Activated B cell treated with CpG ODN at 0.5 μM for 24 hours (primary cell): Measurements from ENCODE around the gene TF. TPM values are rescaled to one million over a fixed set of nuclear protein-coding genes. Genes with fewer than 3 reads are reported as not detected.

Experiments
- ATAC-seq: fragments of 200-7000 bp; cut with Tn5 transposase; one replicate; pipeline ENCODE4 v1.10.0; 2021; ENCODE audit warnings: low read depth, mild to moderate bottlenecking, moderate library complexity
- CTCF ChIA-PET: fragments of 350-600 bp; sonication (Branson Sonifier 250); formaldehyde crosslinking; loops from one replicate; lab custom pipeline; 2021; ENCODE audit warnings: antibody characterized with exemption; lab: Charles Lee
- POLR2A ChIA-PET: fragments of 350-600 bp; sonication (Branson Sonifier 250); formaldehyde crosslinking; loops from one replicate; lab custom pipeline; 2021; ENCODE audit warnings: antibody characterized with exemption; lab: Charles Lee
- DNase-seq: peaks from one replicate; pipeline ENCODE4 v3.0.0; 2022
- H3K27ac Mint-ChIP-seq: one replicate; pipeline ENCODE4 v1.8.0; 2020; ENCODE audit warnings: mixed read lengths
- H3K27me3 Mint-ChIP-seq: one replicate; pipeline ENCODE4 v1.8.0; 2021; ENCODE audit warnings: mixed read lengths
- H3K36me3 Mint-ChIP-seq: one replicate; pipeline ENCODE4 v1.8.0; 2021; ENCODE audit warnings: low read depth, mixed read lengths
- H3K4me1 Mint-ChIP-seq: one replicate; pipeline ENCODE4 v1.8.0; 2021; ENCODE audit warnings: mixed read lengths
- H3K4me3 Mint-ChIP-seq: one replicate; pipeline ENCODE4 v1.8.0; 2020; ENCODE audit warnings: mild to moderate bottlenecking, mixed read lengths
- H3K9me3 Mint-ChIP-seq: one replicate; pipeline ENCODE4 v1.8.0; 2020; ENCODE audit warnings: mixed read lengths
- intact Hi-C: fragments of 100-400 bp; cut with micrococcal nuclease; formaldehyde crosslinking; loops from one replicate; pipeline ENCODE4 v1.15.1; 2024
- total RNA-seq: library from RNA; stranded (reverse); gene quantifications from 2 replicates; pipeline ENCODE4 v1.2.3, GENCODE V29; 2022
- TF ChIP-seq, protein P1 (sequence below): fragments of 200-600 bp; IDR thresholded peaks from one replicate; pipeline ENCODE4 v1.8.0; 2022; ENCODE audit warnings: antibody characterized with exemption, mild to moderate bottlenecking

TF gene
- total RNA-seq, 1 donor from 2014 or later, result 0.29 TPM

DNA sequence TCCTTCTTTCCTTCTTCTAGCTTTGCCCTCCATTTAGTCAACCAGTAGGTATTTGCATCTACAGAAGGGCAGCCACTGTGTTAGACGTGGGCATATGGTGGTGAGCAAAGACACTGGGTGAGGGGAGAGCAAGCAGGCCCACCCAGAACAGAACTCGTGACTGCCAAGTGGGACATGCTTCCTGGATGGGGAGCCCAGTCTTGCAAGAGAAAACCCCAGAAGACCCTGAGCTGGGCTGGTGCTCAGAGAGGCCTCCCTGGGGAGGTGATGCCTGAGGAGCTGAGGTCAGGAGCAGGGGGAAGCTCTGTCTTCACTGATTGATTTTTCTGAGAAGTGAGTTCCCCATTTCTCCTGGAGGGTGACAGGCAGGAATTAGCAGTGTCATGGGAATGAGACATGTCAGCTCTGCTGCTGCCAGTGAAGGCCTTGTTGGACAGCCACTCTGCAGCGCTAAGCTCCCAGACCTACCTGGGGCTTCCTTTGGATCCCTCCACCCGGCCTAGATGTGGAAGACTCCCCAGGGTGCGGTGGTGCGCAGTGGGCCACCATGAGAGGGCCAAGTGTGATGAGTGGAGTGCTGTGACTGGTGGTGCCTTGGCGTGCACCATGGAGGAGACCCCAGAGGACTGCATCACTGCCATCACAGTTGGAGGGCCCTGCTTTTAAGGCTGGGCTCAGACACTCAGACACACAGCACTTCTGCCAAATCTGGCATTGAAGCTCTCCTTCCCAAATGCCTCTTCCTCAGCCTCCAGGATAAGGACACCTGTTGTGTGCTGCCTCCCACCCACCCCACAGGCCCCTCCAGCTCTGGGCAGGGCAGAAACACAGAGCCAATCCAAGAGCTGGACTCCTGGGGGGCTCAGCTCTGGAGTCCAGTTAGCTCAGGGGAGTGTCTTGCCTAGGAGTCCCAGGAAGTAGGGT lies 44.5 kb upstream of the TF start:
- Mint-ChIP-seq H3K27ac (no peak overlapping the region), H3K36me3 (no peaks in the 10 kb centered on the region), H3K27me3 (peaks cover 24% of the 10 kb centered on the region), H3K4me1 (no peaks in the 10 kb centered on the region), H3K9me3 (peaks cover 2% of the 10 kb centered on the region), H3K4me3 (no peak overlapping the region)
- ChIA-PET CTCF (no interaction called here), POLR2A (no interaction called here)
- TF ChIP-seq, protein P1, sequence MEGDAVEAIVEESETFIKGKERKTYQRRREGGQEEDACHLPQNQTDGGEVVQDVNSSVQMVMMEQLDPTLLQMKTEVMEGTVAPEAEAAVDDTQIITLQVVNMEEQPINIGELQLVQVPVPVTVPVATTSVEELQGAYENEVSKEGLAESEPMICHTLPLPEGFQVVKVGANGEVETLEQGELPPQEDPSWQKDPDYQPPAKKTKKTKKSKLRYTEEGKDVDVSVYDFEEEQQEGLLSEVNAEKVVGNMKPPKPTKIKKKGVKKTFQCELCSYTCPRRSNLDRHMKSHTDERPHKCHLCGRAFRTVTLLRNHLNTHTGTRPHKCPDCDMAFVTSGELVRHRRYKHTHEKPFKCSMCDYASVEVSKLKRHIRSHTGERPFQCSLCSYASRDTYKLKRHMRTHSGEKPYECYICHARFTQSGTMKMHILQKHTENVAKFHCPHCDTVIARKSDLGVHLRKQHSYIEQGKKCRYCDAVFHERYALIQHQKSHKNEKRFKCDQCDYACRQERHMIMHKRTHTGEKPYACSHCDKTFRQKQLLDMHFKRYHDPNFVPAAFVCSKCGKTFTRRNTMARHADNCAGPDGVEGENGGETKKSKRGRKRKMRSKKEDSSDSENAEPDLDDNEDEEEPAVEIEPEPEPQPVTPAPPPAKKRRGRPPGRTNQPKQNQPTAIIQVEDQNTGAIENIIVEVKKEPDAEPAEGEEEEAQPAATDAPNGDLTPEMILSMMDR, result no peak
- intact Hi-C loops, result no loop called here
- DNase-seq (no peak), ATAC-seq (no peak)

DNA sequence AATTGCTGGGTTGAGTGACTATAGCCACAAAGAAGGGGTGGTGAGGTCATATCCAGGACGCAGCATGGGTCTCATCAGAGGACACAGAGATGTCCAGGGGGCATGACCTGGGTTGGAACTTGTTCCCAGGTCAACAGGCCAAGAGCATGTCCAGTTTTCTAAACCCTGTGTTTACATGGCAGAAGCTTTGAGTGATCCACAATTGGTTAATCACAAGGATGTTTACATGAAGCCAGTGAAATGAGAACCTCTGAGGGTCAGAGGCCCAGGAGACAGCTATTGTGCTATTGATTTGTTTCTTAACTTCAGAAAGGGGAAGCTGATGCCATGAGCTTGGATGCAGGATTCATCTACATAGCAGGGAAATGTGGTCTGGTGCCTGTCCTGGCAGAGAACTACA lies 42.3 kb upstream of the TF start:
- POLR2A ChIA-PET, result no interaction called here
- Mint-ChIP-seq H3K4me1 (no peaks in the 10 kb centered on the region), H3K27me3 (peaks cover 28% of the 10 kb centered on the region), H3K27ac (no peak overlapping the region), H3K9me3 (no peaks in the 10 kb centered on the region), H3K4me3 (no peak overlapping the region), H3K36me3 (no peaks in the 10 kb centered on the region)
- intact Hi-C loops, result no loop called here
- TF ChIP-seq, protein P1, result no peak
- DNase-seq (no peak), ATAC-seq (no peak)
- CTCF ChIA-PET, result no interaction called here

DNA sequence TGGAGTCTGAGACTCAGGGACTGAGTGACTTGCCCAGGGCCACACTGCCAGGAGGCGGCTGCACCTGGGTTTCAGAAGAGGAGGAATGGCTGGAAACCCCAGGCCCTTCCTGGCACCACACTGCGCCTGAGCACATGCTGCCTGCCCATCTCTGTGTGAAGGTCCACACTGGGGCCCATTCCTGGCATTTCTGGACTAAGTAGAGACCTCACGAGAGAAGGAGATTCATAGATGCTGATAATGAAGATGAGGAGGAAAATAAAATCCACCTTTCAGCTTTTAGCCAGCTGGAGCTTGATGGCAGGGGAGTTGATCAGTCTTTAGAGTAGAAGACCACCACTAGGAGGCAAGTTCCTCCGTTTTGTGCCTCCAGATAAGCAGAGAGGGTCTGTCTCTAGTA lies 40.2 kb upstream of the TF start:
- ATAC-seq (no peak), DNase-seq (no peak)
- no peak overlapping the region for H3K4me3 Mint-ChIP-seq
- intact Hi-C loops, result no loop called here
- TF ChIP-seq, protein P1, result no peak
- H3K27me3 Mint-ChIP-seq, result peaks cover 29% of the 10 kb centered on the region
- H3K9me3 Mint-ChIP-seq, result no peaks in the 10 kb centered on the region
- no peak overlapping the region for H3K27ac Mint-ChIP-seq
- CTCF ChIA-PET, result no interaction called here
- H3K4me1 Mint-ChIP-seq, result no peaks in the 10 kb centered on the region
- H3K36me3 Mint-ChIP-seq, result no peaks in the 10 kb centered on the region
- POLR2A ChIA-PET, result no interaction called here

DNA sequence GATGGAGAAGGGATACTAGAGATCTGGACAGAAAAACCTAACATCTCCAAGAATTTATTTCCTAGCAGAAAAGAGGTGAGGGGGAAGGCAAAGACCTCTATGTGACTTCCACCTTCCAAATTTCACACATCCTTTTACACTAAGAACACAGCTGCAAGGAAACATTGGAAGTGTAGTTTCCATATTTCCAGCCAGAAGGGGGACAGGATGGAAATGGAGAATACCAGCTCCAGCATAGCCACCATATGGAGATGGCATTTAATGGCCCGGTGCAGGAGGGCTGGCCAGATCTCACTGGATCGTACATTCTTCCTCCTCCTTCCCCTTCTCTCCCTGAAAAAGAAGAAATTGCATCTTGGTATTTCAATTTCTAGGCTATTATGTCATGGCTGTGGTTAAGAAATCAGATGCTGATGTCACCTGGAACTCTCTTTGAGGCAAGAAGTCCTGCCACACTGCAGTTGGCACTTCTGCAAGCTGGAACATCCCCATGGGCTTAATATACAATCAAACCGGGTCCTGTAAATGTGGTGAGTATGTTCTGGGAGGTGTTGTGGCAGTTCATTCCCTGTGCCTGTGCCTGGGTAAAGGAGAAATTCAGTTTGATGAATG lies 36.9 kb upstream of the TF start:
- Mint-ChIP-seq H3K9me3 (no peaks in the 10 kb centered on the region), H3K27me3 (peaks cover 23% of the 10 kb centered on the region), H3K4me3 (no peak overlapping the region), H3K27ac (no peak overlapping the region), H3K36me3 (no peaks in the 10 kb centered on the region), H3K4me1 (no peaks in the 10 kb centered on the region)
- DNase-seq (no peak), ATAC-seq (no peak)
- CTCF ChIA-PET, result no interaction called here
- intact Hi-C loops, result no loop called here
- POLR2A ChIA-PET, result no interaction called here
- TF ChIP-seq, protein P1, result no peak

DNA sequence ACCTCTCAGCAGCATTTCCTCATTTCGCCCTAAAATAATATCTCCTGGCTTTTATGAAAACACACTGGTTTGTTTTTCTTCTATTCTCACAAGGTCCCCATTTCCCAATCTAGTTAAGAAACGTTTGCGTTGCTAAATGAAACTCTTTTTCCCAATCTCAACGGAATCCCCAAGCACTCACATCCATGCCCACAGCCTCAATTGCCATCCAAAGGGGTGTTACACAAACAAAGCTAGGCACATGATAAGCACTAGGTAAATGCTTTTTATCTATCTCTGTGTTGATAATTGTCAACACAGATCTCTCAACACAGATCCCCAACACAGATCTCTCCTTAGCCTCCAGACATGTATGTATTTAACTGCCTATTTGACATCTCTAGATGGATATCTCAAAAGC lies 35.2 kb upstream of the TF start:
- TF ChIP-seq, protein P1, result no peak
- ChIA-PET POLR2A (no interaction called here), CTCF (no interaction called here)
- Mint-ChIP-seq H3K4me3 (no peak overlapping the region), H3K36me3 (no peaks in the 10 kb centered on the region), H3K4me1 (no peaks in the 10 kb centered on the region), H3K9me3 (no peaks in the 10 kb centered on the region), H3K27me3 (peaks cover 10% of the 10 kb centered on the region), H3K27ac (no peak overlapping the region)
- DNase-seq (no peak), ATAC-seq (no peak)
- intact Hi-C loops, result no loop called here
